Fibroblast of lung (primary cell): ENCODE data around the gene BCAR3.

Experiments used
- EZH2 ChIP-seq: IDR thresholded peaks from 2 replicates; pipeline ENCODE4 v1.5.1; 2012; ENCODE audit warnings: low read length, control low read depth, mild to moderate bottlenecking; ENCODE audit errors: missing control alignments
- TF ChIP-seq, protein P1 (sequence below), 2 donors: IDR thresholded peaks in 1 of 2; conservative IDR thresholded peaks in 1 of 2; 1 replicate in 1 of 2; 2 replicates in 1 of 2; pipeline ENCODE4 v1.5.1; 2011 to 2012; ENCODE audit warnings: low read length in 2 of 2, control low read depth in 1 of 2, inconsistent platforms in 1 of 2, low read depth in 1 of 2, mild to moderate bottlenecking in 1 of 2

DNA sequence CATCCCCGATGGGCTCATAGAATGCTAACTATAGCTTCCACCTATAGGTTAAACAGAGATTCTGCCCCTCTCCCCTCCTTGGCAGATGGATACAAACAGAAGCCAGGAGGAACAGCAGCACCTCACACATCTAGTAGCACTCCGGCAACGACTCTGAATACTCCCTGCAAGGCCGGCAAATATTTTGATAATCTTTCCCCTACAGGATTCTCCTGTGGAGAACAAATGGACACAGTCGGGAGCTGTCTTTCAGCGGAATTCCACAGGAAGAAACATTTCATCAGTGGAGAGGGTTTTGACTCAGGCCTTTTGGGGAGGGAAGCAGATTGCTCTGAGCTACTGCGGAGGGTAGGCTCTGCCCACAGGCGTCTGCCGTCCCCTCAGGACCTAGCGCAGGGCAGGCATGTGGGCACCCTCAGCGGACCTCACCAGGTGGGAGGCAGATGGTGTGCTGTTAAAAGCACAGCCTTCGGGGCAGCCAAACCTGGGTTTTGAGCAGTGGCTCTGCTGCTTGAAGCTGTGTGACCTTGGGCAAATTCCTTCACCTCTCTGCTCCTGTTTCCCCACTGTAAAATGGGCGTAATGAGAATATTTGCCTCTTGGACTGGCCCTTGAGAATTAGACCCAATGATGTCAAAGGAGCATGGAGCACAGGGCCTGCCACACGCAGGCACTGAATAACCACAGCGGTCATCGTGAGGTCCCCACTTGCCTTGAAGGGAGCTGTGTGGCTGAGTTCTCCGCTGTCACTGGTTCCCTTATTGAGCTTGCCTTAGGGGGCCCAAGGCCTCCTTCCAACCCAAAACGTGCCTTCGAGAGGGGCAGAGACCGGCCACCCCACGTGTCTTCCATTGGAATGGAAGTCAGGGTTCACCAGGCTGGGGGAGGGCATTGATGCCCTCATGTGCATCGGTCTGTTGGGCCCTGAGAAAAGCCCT lies 19.2 kb upstream of the BCAR3 start:
- no peak for TF ChIP-seq EZH2
- TF ChIP-seq, protein P1, sequence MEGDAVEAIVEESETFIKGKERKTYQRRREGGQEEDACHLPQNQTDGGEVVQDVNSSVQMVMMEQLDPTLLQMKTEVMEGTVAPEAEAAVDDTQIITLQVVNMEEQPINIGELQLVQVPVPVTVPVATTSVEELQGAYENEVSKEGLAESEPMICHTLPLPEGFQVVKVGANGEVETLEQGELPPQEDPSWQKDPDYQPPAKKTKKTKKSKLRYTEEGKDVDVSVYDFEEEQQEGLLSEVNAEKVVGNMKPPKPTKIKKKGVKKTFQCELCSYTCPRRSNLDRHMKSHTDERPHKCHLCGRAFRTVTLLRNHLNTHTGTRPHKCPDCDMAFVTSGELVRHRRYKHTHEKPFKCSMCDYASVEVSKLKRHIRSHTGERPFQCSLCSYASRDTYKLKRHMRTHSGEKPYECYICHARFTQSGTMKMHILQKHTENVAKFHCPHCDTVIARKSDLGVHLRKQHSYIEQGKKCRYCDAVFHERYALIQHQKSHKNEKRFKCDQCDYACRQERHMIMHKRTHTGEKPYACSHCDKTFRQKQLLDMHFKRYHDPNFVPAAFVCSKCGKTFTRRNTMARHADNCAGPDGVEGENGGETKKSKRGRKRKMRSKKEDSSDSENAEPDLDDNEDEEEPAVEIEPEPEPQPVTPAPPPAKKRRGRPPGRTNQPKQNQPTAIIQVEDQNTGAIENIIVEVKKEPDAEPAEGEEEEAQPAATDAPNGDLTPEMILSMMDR (conservative IDR thresholded peaks at IDR 0.05 in 1 of 2, IDR thresholded peaks at IDR 0.05 in 1 of 2; ENCODE audit: low read depth in 1 of 2, low read length in 2 of 2): no peak
